PC-9 (cell line): ENCODE measurements around the gene DGCR2.

Source experiments
- CTCF ChIP-seq: fragments of 200-600 bp; sonication (generic); conservative IDR thresholded peaks from 2 replicates; pipeline ENCODE4 v1.6.1; 2017; ENCODE audit warnings: mixed run types, antibody characterized with exemption, mild to moderate bottlenecking, moderate library complexity
- EZH2 ChIP-seq: fragments of 200-600 bp; sonication (generic); IDR thresholded peaks from 2 replicates; pipeline ENCODE4 v1.8.0; 2017; ENCODE audit warnings: antibody characterized with exemption, low read depth

GRCh38 chr22:19149047-19149883 lies 27.1 kb upstream of the DGCR2 start:
- TF ChIP-seq CTCF: no peak
- TF ChIP-seq EZH2: no peak
